GM11168 (cell line): ENCODE results near the gene FCGR2B.
"Not testable (repeated sequence)": the region's sequence is repeated elsewhere in the genome, so short reads cannot be mapped to it uniquely, and the experiment has no call there.

Source experiments
- in situ Hi-C: fragments of 300-500 bp; cut with MboI; formaldehyde crosslinking; loops from one replicate; pipeline ENCODE4 v1.12.0; 2022; ENCODE audit warnings: low sequenced_read_pairs; ENCODE audit not compliant: unreplicated experiment

FCGR2B gene

DNA sequence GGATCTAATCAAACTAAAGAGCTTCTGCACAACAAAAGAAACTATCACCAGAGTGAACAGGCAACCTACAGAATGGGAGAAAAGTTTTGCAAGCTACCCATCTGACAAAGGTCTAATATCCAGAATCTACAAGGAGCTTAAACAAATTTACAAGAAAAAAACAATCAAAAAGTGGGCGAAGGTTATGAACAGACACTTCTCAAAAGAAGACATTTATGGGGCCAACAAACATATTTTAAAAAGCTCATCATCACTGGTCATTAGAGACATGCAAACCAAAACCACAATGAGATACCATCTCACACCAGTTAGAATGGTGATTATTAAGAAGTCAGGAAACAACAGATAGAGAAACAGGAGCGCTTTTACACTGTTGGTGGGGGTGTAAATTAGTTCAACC is 35.4 kb downstream of the FCGR2B start:
- in situ Hi-C loops = not testable (repeated sequence)

GRCh38 chr1:161702250-161702649 is 39.3 kb downstream of the FCGR2B start:
- in situ Hi-C loops = no loop called here

DNA sequence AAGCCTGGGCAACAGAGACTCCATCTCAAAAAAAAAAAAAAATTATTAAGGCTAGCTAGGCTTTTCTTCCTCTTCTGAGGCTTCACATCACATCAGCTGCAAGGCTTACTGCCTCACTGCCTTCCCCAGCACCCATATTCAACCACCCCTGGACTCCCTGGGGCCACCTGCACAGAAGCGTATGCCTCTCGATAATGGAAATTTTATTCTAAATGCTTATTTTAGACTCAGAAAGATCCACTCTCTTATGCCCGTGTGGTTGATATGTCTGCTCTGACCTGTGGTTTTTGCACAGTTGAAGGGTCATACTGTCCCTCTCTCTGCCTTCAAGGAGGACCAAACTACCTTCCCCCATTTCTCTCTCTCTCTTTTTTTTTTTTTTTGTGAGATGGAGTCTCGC is 42.6 kb downstream of the FCGR2B start:
- in situ Hi-C loops = no loop called here

DNA sequence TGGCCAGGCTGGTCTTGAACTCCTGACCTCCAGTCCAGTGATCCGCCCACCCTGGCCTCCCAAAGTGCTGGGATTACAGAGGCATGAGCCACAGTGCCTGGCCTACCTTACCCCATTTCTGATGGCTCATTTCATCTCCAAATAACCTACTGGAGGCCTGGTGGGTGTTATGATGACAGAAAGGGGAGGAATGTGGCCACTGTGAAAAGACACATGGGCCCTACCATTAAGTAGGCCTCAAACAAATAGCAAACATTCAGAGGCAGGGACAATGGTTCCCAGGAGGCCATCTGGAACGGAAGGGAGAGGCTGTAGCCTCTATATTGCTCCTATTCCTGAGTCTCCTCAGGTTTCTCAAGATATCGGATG is 43.2 kb downstream of the FCGR2B start:
- in situ Hi-C loops = no loop called here

GRCh38 chr1:161706482-161707347 is 43.8 kb downstream of the FCGR2B start, which contains the start of gene FCRLA:
Gene FCRLA (plus strand): TSS chr1:161707229. CDS start chr1:161707265, 36 bp downstream.
- in situ Hi-C loops = no loop called here

DNA sequence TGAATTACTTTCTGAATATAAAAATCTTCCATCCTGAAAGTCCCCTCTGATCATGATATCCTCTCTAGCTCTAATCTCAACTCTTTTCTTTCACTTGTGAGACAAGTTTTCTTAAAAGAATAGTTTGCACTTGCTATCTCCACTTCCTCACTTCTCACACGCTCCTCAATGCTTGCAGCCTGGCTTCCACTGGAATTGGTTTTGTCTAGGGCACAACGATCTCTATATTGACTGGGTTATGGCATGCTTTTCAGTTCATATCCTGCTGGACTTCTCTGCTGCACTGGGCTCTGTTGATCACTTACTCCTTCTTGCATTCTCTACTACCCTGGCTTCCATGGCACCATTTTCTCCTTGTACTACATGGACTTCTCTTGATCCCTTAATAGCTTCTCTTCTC is 44.6 kb downstream of the FCGR2B start:
- in situ Hi-C loops = no loop called here

- in situ Hi-C loops = no loop called here
These were observed 46.4 kb downstream of the FCGR2B start for GRCh38 chr1:161709373-161709772.

- in situ Hi-C loops = no loop called here
These were observed 47.6 kb downstream of the FCGR2B start for GRCh38 chr1:161710560-161710959.

GRCh38 chr1:161718559-161719324 is 55.8 kb downstream of the FCGR2B start:
- in situ Hi-C loops = no loop called here

DNA sequence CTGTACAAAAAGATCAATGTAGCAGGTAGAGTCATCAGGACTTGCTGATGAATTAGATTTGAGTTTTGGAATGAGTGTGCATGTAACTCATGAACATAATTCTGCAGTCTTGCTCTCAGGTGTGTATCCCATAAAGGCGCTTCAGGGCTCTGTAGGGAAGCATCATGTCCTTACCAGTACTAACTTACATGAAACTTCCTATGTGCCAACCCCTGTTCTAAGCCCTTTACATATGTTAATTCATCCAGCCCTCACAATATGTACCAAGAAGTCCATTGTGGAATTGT is 56.3 kb downstream of the FCGR2B start:
- in situ Hi-C loops = no loop called here

DNA sequence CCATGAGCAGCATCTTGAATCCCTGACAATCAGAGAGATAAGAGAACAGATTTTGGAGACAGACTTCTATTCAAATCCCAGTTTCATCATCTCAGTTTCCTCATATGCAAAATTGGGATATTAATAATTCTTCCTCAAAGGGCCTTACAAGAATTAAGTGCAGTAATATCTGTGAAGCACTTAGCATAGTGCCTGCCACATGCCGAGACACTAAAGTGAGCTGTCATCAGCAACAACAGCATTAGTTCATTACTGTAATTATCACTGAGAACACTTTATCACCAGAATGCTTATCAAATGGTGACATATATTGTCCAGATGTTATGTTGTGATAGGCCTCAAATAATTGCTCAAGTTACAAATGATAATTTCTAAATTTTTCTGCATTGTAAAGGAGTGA is 57.5 kb downstream of the FCGR2B start:
- in situ Hi-C loops = no loop called here

GRCh38 chr1:161720956-161721737 is 58.2 kb downstream of the FCGR2B start, which contains the start of gene FCRLB:
Gene FCRLB (plus strand): TSS chr1:161721544. CDS start chr1:161722673, 1,129 bp downstream.
- in situ Hi-C loops = no loop called here

DNA sequence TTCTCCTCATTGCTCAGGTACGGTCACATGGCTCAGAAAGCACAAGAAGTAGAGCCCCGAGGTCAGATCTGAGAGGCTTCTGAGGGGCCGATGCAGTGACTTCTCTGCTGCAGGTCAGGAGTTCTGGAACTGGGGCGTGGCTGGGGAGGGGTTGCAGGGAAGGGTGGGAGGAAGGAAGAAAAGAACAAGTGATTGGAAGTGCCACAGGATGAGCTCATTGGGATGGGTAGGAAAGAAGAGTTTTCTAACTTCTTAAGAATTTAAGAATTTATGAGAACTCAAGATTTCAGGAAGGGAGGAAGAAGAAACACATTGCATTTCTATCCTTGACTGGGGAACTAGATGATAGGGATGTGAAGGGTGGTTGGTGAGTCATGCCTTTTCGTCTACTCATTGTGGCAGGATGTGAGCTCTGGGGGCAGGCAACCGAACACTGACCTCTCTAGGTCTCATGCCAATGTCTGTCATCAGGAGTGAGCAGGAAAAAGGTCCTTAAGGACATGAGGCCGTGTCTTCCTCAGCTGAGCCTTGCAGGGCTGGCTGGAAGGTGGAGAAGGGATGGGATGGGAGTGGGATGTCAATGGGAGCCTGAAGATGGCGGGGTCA is 58.9 kb downstream of the FCGR2B start:
- in situ Hi-C loops = no loop called here

DNA sequence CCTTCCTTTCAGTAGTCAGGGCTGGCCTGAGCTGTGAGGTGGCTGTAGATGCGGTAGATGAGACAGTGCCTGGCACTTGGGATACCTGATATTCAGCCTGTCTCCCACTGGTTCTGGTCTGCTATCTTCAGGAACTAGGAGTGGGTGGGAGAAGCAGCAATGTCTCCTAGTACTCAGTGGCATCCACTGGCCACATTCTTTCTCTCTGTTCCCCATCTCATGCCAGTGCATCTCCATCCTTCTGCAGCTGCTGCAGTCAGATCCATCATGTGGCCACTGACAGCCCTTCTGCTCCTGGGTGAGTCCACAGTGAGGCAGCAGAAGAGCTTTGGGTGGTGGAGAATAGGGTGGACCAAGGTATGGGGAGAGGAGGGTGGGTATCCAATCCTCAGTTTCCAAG is 59.5 kb downstream of the FCGR2B start:
- in situ Hi-C loops = no loop called here

GRCh38 chr1:161723459-161724141 is 60.7 kb downstream of the FCGR2B start:
- in situ Hi-C loops = no loop called here

- in situ Hi-C loops = not testable (repeated sequence)
These were observed 62.4 kb downstream of the FCGR2B start for GRCh38 chr1:161725258-161725907.

DNA sequence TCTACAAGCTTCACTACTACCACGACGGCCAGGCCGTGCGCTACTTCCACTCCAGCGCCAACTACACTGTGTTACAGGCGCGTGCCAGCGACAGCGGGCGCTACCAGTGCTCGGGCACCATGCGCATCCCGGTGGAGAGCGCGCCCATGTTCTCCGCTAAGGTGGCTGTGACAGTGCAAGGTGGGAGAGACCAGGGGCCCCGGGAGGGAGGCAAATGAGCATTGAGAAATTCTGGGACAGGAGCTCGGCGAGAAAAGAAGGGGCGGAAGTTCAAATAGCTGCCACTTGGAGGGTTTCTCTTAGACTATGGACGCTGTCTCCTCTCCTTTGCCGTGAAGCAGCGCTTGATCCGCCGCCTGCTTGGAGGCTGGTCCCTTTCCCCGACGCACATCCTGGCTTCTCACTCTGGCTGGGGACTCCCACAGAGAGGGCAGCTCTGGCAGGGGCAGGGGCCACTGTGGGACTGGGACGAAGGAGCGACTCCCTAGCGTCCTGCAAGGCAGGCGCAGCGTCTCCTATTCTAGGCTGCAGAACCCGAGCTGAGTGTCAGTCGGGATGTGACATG is 63.0 kb downstream of the FCGR2B start:
- in situ Hi-C loops = no loop called here

GRCh38 chr1:161726473-161727255 is 63.7 kb downstream of the FCGR2B start:
- in situ Hi-C loops = no loop called here
